ENCODE measurements around the gene TLR6. TPM values are rescaled to one million over a fixed set of nuclear protein-coding genes. Genes with fewer than 3 reads are reported as not detected.

TLR6 gene, protein sequence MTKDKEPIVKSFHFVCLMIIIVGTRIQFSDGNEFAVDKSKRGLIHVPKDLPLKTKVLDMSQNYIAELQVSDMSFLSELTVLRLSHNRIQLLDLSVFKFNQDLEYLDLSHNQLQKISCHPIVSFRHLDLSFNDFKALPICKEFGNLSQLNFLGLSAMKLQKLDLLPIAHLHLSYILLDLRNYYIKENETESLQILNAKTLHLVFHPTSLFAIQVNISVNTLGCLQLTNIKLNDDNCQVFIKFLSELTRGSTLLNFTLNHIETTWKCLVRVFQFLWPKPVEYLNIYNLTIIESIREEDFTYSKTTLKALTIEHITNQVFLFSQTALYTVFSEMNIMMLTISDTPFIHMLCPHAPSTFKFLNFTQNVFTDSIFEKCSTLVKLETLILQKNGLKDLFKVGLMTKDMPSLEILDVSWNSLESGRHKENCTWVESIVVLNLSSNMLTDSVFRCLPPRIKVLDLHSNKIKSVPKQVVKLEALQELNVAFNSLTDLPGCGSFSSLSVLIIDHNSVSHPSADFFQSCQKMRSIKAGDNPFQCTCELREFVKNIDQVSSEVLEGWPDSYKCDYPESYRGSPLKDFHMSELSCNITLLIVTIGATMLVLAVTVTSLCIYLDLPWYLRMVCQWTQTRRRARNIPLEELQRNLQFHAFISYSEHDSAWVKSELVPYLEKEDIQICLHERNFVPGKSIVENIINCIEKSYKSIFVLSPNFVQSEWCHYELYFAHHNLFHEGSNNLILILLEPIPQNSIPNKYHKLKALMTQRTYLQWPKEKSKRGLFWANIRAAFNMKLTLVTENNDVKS
- total RNA-seq: 0.92 and 1.4 TPM in 2 replicates

DNA sequence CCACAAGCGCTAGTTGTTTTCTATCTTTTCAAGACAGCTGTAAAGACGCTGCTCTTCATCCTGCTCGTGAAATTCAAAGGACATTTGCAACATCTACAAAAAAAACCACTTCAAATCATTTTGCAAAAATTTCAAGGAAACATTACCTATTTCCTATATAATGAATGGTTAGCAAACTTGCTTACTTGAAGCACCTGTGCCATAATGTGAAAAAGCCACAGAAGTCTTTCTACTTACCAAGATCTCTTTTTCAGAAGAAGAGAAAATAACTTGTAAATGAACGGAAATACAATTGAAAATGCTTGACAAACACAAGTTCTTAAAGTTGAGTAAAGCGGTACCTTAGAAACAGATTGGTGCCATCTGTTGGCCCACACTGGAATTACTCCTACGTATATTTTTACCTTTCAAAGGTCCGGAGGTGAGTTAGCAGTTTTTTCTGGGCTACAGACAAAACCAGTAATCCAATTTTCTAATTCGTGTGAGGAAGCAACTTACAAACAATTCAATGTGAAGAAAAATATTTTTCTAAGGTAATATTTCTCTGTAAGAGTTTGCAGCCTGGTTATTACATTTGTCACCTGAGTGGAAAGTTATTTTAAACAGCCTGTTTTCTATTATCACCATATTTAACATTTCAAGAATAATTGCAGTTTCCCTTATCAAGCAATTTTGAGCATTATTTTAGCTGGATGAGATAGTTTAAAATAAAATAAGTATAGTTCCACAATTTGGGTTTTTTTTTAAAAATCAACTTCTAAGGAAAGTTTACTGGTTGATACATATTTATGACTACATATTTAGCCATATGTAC lies at the start of gene TLR6:
TSS of gene TLR6 (minus strand) at position 294 of the 814 bp plus-strand sequence. CDS start 27,344 bp downstream, outside the sequence.

DNA sequence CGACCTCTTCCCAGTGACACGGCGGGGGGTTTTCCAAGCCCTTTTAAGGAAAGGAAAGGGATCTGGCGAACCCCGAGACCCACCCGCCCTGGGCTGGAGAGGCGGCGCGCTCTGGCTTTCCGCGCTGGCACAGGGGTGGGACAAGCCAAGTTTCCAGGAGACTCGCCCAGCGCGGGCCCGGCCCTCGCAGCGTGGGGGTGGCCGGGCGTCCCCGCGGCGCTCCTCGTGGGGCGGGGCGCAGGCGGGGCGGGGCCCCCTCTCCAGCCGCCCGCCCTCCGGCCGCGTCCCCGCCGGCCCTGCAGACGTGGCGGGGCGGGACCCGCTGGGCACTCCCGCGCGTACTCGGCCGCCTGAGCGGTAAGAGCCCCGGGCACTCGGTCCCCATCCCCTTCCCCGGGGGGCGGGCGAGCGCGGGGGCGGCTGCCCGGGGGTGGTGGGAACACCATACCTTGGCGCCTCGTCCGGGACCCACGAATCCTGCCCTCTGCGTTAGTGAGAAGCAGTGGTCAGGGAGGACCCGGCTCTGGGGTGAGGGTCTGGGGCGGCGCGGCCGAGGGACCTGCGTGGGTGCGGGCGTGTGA lies 11.0 kb upstream of the TLR6 start, which contains the start of gene FAM114A1:
TSS of gene FAM114A1 (plus strand) at position 329 of the 581 bp plus-strand sequence. CDS start 10,273 bp downstream, outside the sequence.

DNA sequence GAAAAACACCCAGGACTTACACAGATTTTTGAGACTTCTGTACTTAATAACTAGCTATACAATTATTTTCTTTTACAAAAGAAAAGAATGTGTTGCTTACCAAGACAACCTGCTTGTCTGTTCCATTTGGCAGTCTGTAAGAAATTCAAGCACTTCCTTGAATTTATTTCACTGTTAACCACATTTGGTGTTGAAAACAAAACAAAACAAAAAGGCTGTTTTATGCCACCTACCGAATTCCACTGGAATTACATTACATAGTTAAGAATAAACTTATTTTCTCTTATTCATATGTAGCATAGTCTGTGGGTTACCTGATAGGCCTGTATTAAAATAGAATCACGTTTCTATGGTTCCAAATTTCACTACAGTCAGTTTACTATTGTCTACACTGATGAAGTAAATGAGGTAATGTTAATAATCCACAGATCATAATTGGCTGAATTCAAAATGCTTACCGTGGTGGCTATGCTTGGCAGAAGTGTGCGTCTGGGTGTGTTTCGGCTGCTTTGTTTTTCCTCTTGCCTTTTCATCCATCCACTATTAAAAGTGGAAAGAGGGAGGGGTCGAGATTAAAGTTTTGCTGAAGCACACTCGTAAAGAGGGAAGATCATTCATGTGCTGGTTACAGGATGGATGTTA lies 51.8 kb downstream of the TLR6 start, which contains the start of gene TLR1:
TSS of gene TLR1 (minus strand) at position 138 of the 642 bp plus-strand sequence. CDS start 5,960 bp downstream, outside the sequence.

DNA sequence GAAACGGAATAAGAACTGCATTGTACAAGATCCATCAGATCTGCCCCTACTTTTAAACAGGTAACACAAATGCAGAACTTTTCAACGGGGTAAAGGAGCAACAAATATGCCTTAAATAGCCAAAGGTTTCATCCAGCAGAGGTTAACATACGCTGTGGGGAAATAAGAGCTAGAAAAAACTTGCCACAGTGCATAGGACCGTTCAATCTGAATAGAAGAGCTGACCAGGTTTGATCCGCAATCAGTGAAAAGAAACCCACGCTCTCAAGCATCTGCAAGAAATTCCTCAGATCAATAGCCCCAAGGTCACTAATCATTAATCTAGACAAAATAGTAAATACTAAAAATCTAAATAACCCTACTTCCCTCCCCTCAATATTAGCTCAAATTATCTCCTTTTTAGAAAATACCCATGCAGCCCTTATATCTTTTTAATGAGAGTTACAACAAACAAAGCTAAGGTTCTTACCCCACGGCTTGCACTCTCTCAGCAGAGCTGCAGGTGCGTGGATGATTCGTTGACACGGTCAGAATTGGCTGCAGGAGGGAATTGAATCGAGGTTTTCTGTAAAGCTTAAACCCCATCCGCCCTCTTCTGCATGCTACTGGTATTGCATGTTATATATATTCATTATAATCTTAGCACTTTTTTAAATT lies 74.0 kb downstream of the TLR6 start, which contains the start of gene TLR10:
TSS of gene TLR10 (minus strand) at position 539 of the 657 bp plus-strand sequence. CDS start 7,400 bp downstream, outside the sequence.

Other genes with a start within 250 kb of the TLR6 start
- 10.0 and 12.9 TPM in 2 replicates for gene KLF3, start 192.6 kb downstream of the TLR6 start, total RNA-seq
- not detected in 2 replicates for gene TLR10, start 73.8 kb downstream of the TLR6 start, total RNA-seq
- 0.85 and 0.92 TPM in 2 replicates for gene TLR1, start 52.0 kb downstream of the TLR6 start, total RNA-seq
- 309 and 362 TPM in 2 replicates for gene FAM114A1, start 11.0 kb upstream of the TLR6 start, total RNA-seq
- gene TMEM156, start 175.6 kb upstream of the TLR6 start, total RNA-seq: 0.18 and 0.57 TPM in 2 replicates
- 230 and 296 TPM in 2 replicates for gene KLHL5, start 205.4 kb upstream of the TLR6 start, total RNA-seq

All from smooth muscle cell of bladder (primary cell).